Cerebellar nuclear complex (tissue), 1 donor: ENCODE results near the gene TMIGD3.

ENCODE experiments used
- DNase-seq, 2 experiments: peaks; one replicate each; lab custom pipeline; 2025; lab: John Stamatoyannopoulos, UW

Gene TMIGD3

GRCh38 chr1:111446967-111447892, 56.2 kb downstream of the TMIGD3 start:
- no peak for DNase-seq

GRCh38 chr1:111446546-111446945, 56.9 kb downstream of the TMIGD3 start:
- no peak for DNase-seq

GRCh38 chr1:111444031-111444430, 59.4 kb downstream of the TMIGD3 start:
- DNase-seq: no peak

- no peak for DNase-seq
These were observed 61.0 kb downstream of the TMIGD3 start for GRCh38 chr1:111442457-111442856.

GRCh38 chr1:111441573-111442192, 61.8 kb downstream of the TMIGD3 start:
- no peak for DNase-seq

GRCh38 chr1:111439461-111440351, 63.7 kb downstream of the TMIGD3 start:
- no peak for DNase-seq

- no peak for DNase-seq
These were observed 66.7 kb downstream of the TMIGD3 start for GRCh38 chr1:111436726-111437125.
